Gastrocnemius medialis (tissue), 4 donors: ENCODE data around the gene PCLO.
A peak's percentile ranks its signal among the peaks of the same experiment; 100 is the strongest.

Experiments
- POLR2A ChIP-seq, 2 donors: fragments of 450-650 bp; IDR thresholded peaks; one replicate each; pipeline ENCODE4 v1.6.1; 2017; ENCODE audit warnings: antibody characterized with exemption in 2 of 2, mild to moderate bottlenecking in 2 of 2, moderate library complexity in 2 of 2
- TF ChIP-seq, protein P1 (sequence below), 5 experiments: fragments of 450-650 bp in 3 of 5; fragments of 200-600 bp in 2 of 5; sonication (generic) in 2 of 5; IDR thresholded peaks in 4 of 5; conservative IDR thresholded peaks in 1 of 5; 1 replicate in 4 of 5; 2 replicates in 1 of 5; pipeline ENCODE4 v1.5.1; 2016 to 2019; ENCODE audit warnings: antibody characterized with exemption in 5 of 5, mild to moderate bottlenecking in 3 of 5, moderate library complexity in 3 of 5

DNA sequence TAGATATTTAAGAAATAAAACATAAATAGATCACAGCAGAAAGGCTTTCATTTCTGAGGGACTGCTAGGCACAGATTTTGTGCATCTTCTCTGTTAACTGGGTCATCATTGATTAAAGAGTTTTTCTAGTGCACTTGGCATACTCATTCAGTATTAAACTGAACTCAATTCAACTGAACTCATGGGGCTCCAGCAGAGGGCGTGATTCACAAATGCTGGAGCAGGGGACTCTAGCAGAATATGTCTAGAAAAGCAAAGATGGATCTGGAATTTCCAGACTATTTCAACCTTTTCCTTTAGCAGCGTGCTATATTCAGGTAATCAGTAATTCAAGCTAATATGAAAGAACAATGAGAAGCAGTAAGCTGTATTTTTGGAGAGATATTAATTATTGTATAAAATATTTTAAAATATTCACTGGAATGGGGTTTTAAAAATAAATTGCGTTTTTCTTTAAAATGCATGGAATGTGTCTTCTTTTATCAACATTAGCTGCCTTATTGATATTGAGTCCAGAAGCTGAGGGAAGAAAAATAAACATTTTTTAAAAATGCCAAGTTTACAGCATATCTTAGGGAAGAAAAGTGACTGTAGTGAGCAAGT is 422.3 kb downstream of the PCLO start:
- TF ChIP-seq, protein P1, sequence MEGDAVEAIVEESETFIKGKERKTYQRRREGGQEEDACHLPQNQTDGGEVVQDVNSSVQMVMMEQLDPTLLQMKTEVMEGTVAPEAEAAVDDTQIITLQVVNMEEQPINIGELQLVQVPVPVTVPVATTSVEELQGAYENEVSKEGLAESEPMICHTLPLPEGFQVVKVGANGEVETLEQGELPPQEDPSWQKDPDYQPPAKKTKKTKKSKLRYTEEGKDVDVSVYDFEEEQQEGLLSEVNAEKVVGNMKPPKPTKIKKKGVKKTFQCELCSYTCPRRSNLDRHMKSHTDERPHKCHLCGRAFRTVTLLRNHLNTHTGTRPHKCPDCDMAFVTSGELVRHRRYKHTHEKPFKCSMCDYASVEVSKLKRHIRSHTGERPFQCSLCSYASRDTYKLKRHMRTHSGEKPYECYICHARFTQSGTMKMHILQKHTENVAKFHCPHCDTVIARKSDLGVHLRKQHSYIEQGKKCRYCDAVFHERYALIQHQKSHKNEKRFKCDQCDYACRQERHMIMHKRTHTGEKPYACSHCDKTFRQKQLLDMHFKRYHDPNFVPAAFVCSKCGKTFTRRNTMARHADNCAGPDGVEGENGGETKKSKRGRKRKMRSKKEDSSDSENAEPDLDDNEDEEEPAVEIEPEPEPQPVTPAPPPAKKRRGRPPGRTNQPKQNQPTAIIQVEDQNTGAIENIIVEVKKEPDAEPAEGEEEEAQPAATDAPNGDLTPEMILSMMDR (IDR thresholded peaks at IDR 0.05 in 4 of 5, conservative IDR thresholded peaks at IDR 0.05 in 1 of 5): peak in 1 of 5 experiments; percentile 20
- TF ChIP-seq POLR2A (IDR thresholded peaks at IDR 0.05): no peak
